Measurements from ENCODE around the gene ZDHHC20.

GRCh38 chr13:21476893-21477472 lies 17.9 kb upstream of the ZDHHC20 start:
- peak; percentile 89 to 95 (median 94) for TF ChIP-seq CTCF (IDR thresholded peaks at IDR 0.05)
- no peak for TF ChIP-seq POLR2A (IDR thresholded peaks at IDR 0.05)

All from thyroid gland (tissue), 4 donors.